Urinary bladder (tissue), 4 donors: Measurements from ENCODE around the gene ZACN. TPM values are rescaled to one million over a fixed set of nuclear protein-coding genes. Genes with fewer than 3 reads are reported as not detected.

Experiments
- DNase-seq: peaks from one replicate; pipeline ENCODE4 v3.0.0-alpha.2; 2015; ENCODE audit errors: extremely low spot score
- H3K27ac ChIP-seq: one replicate; pipeline ENCODE4 v1.5.1; 2013; ENCODE audit warnings: low read depth, mild to moderate bottlenecking, moderate library complexity
- H3K36me3 ChIP-seq: one replicate; pipeline ENCODE4 v1.6.1; 2013; ENCODE audit warnings: mild to moderate bottlenecking, moderate library complexity; ENCODE audit not compliant: insufficient read depth
- H3K4me1 ChIP-seq: one replicate; pipeline ENCODE4 v1.6.1; 2013; ENCODE audit warnings: mild to moderate bottlenecking, moderate library complexity; ENCODE audit not compliant: insufficient read depth
- H3K4me3 ChIP-seq: one replicate; pipeline ENCODE4 v1.5.1; 2013; ENCODE audit warnings: low read depth, low read length
- WGBS: extraction: QIAGEN DNeasy Blood & Tissue Kit; methylation state at CpG from one replicate; pipeline ENCODE4 v1.1.7; 2013; 5-methylcytosine and 5-hydroxymethylcytosine counted together
- polyA plus RNA-seq: library from polyadenylated mRNA; stranded (reverse); fragments of 200-250 nt; gene quantifications from one replicate; pipeline ENCODE4 v1.2.3, GENCODE V29; 2013
- total RNA-seq: library from RNA; depleted of rRNA; stranded (reverse); fragments of >200 nt; gene quantifications from one replicate; pipeline ENCODE4 v1.2.3, GENCODE V29; 2014
- donor health status: healthy with polysubstance abuse.
- donor health status: healthy.

The ZACN gene
- total and polyA plus RNA-seq, 2 donors, result 2.2 TPM; not detected in 1

DNA sequence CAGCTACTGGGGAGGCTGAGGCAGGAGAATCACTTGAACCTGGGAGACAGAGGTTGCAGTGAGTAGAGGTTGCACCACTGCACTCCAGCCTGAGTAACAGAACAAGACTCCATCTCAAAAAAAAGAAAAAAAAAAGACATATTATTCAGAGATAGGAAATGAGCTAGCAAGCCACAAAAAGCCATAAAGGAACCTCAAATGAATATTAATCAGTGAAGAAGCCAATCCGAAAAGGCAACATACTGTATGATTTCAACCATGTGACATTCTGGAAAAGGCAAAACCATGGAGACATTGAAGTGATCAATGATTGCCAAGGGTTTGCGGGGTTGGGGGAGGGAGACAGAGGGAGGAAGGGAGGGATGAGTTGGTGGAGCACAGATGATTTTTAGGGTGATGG lies 33.0 kb downstream of the ZACN start:
- 88% methylated on average over 2 of the region's 2 CpGs for WGBS

DNA sequence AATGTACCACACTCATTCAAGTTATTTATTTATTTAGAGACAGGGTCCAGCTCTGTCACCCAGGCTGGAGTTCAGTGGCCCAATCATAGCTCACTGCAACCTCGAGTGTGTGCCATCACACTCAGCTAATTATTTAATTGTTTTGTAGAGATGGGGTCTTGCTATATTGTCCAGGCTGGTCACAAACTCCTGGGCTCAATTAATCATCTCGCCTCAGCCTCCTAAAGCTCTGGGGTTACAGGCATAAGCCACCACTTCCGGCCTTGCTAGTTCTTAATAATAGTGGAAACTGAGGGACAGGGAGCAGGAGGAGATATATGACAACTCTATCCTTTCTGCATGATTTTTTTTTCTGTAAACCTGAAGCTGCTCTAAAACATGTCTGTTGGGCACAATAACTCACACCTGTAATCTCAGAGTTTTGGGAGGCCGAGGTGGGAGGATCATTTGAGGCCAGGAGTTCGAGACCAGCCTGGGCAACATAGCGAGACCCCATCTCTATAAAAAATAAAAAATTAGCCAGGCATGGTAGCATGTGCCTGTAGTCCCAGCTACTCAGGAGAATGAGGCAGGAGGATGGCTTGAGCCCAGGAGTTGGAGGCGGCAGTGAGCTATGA lies 36.3 kb downstream of the ZACN start:
- WGBS, result 89% methylated on average over 7 of the region's 7 CpGs
- H3K4me3 ChIP-seq, result no peak overlapping the region

More for the DNA sequence above, 33.0 kb downstream of the ZACN start:
- no peak overlapping the region for H3K27ac ChIP-seq
- no peak for DNase-seq
- H3K4me3 ChIP-seq, result no peak overlapping the region
- H3K4me1 ChIP-seq, result no peaks in the 10 kb centered on the region
- no peaks in the 10 kb centered on the region for H3K36me3 ChIP-seq

DNA sequence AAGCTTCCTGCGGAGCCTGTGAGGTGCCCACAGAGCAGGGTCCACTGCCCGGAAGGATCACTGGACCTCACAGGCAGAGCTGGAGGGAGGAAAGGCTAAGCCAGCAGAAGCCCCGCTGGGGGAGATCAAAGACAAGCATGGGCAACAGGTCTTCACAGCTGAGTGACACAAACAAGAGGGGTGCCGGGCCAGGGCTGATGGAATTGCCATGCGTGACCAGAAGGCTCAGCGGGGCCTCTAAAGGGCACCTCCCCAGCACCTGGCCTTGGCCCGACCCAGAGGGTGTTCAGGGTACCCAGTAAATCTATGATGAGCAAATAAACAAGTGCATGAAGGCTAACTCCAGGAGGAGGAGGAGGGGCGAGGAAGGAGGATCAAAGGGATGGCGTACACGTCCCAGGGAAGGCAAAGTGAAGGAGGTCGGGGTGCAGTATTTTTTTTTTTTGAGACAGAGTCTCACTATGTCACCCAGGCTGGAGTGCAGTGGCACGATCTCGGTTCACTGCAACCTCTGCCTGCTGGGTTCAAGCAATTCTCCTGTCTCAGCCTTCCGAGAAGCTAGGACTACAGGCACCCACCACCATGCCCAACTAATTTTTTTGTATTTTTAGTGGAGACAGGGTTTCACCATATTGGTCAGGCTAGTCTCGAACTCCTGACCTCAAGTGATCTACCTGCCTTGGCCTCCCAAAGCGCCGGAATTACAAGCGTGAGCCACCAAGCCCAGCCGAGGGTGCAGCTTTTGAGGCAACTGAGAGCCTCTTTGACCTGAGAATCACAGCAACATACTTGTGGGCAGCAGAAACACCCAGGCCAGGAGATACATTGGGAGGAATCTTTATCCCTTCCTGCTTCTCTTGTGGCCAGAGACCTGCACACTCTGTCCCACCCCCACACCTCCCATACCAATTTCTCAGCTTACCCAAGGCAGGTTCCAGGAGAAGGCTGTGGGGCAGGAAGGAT lies 40.7 kb downstream of the ZACN start:
- Histone ChIP-seq H3K27ac (no peak overlapping the region), H3K36me3 (no peaks in the 10 kb centered on the region), H3K4me3 (no peak overlapping the region), H3K4me1 (peaks cover 3% of the 10 kb centered on the region)
- WGBS, result 80% methylated on average over 19 of the region's 19 CpGs
- DNase-seq, result no peak

More for the DNA sequence above, 36.3 kb downstream of the ZACN start:
- H3K36me3 ChIP-seq, result no peaks in the 10 kb centered on the region
- DNase-seq, result no peak
- no peak overlapping the region for H3K27ac ChIP-seq
- no peaks in the 10 kb centered on the region for H3K4me1 ChIP-seq

DNA sequence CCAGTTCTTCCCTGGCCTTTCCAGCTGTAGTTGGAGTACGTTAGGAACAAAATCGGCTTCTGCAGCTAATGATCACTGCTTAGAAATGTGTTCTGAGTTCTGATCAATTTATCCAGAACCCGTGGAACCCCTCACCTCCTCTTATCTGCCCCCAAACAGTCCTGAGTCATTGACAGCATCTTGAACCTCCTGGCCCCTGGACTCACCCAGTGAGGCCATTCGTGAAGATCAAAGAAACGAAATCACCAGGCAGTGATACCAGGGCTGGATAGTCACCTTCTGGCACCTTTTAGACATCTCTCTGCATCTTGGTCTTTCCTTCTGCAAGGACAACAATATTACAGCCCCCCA lies 41.7 kb downstream of the ZACN start:
- 95% methylated on average over 5 of the region's 5 CpGs for WGBS
- Histone ChIP-seq H3K27ac (no peak overlapping the region), H3K4me1 (peaks cover 3% of the 10 kb centered on the region), H3K4me3 (no peak overlapping the region), H3K36me3 (no peaks in the 10 kb centered on the region)
- no peak for DNase-seq

DNA sequence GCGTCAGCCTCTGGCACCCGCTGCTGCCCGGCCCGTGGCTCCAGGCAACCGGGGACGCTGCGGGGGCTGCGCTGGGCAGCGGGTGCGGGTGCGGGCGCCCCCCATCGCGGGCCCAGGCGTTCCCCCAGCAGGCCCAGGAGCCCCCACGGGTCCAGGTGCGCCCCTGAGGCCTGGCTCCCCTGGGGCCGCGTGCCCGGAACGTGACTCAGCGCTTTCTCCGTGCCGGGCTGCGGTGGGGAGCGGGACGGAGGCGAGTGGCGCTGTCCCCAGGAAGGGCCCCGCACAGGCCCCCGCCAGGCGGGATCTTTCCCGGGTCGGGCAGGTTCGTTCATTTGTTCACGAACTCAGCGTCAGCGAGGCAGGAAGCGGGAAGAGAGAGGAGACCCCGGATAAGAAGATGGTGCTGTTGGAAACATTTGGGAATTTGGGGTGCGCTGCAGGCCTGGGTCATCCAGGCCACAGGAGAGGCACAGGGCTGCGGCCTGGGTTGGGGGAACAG lies 43.0 kb downstream of the ZACN start:
- 29% methylated on average over 42 of the region's 42 CpGs for WGBS
- Histone ChIP-seq H3K4me1 (peaks cover 3% of the 10 kb centered on the region), H3K4me3 (peak overlapping the region; percentile 30), H3K27ac (no peak overlapping the region), H3K36me3 (no peaks in the 10 kb centered on the region)
- DNase-seq, result no peak

DNA sequence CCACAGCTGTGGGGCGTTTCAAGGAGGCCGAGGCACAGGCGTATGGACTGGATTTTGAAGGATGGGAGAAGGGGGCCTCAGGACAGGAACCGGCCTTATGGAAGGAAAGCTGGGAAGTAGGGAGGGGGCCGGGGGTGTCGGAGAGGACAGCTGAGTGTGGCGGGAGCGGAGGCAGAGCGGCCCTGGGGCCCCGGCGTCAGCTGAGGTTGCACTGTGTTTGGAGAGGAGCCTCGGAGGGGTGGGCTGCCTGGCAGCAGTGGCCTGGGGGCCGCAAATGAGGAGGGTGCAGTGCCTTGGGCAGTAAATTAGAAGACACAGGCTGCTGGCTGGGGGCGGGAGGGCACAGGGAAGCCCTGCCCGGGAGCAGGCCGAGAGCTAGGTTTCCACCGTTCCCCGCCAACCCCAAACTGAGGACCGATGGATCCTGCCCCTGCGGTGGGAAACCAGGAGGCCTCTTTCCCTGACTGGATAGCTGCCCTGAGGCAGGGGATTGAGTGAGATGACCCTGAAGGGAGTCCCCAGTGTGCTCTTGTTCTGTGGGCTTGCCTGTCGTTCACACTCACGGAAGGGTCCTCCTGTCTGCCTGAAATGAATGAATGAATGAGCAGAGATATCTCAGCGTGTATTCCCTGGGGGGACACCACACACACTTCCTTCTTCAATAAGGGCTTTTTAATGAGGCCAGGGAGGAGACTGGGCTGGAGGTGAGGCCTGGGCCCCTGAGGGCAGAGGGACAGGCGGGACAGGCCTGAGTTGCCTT lies 43.6 kb downstream of the ZACN start:
- no peaks in the 10 kb centered on the region for H3K36me3 ChIP-seq
- 89% methylated on average over 24 of the region's 24 CpGs for WGBS
- DNase-seq, result no peak
- H3K4me1 ChIP-seq, result peaks cover 3% of the 10 kb centered on the region
- no peak overlapping the region for H3K27ac ChIP-seq
- H3K4me3 ChIP-seq, result no peak overlapping the region

DNA sequence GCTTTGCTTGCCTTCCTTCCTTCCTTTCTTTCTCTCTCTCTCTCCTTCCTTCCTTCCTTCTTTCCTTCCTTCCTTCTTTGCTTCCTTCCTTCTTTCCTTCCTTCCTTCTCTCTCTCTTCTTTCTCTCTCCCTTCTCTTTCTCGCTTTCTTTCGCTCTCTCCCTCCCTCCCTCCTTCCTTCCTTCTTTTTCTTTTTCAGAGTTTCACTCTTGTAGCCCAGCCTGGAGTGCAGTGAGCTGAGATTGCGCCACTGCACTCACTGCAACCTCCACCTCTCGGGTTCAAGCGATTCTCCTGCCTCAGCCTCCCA lies 44.2 kb downstream of the ZACN start:
- H3K27ac ChIP-seq, result no peak overlapping the region
- WGBS, result 84% methylated on average over 5 of the region's 5 CpGs
- H3K4me1 ChIP-seq, result peaks cover 3% of the 10 kb centered on the region
- H3K4me3 ChIP-seq, result no peak overlapping the region
- DNase-seq, result no peak
- H3K36me3 ChIP-seq, result no peaks in the 10 kb centered on the region

DNA sequence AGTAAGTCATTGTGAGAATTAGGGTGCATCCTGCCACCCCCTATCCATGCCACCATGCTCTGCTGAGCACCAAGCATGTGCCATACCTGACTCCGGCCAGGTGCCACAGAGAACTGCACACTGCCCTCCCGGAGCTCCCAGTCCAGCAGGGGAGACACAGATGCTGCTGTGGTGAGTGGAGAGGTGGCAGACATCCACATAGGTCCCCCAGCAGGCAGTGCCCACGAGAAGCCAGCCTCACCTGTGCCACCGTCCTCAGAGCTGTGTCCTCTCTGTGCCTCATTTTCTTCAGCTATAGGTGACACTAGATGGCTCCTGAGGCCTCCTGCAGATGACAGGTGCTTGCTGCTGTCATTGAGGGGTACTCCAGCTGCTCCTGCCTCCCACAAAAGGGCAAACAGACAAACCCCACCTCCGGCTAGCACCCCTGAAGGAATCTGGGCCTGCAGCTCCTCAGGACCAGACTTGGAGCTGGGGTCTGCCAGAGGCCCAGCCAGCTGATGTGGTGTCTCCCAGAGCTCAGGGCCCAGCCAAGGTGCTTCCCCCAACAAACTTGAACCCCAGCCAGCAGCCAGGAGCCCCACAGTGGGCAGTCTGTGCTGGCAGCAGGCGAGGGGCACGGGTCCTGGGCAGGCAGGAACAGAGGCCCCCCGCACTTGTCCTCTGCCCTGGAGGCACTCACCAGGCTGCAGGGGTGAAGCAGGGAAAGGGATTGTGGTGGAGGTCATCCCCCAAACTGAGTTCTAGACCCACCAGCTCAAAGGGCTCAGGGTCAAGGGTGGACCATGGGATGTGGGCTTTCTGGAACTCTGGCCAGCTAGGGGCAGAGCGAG lies 45.0 kb downstream of the ZACN start:
- Histone ChIP-seq H3K36me3 (no peaks in the 10 kb centered on the region), H3K4me1 (peaks cover 3% of the 10 kb centered on the region), H3K27ac (no peak overlapping the region), H3K4me3 (no peak overlapping the region)
- 80% methylated on average over 9 of the region's 9 CpGs for WGBS
- no peak for DNase-seq

DNA sequence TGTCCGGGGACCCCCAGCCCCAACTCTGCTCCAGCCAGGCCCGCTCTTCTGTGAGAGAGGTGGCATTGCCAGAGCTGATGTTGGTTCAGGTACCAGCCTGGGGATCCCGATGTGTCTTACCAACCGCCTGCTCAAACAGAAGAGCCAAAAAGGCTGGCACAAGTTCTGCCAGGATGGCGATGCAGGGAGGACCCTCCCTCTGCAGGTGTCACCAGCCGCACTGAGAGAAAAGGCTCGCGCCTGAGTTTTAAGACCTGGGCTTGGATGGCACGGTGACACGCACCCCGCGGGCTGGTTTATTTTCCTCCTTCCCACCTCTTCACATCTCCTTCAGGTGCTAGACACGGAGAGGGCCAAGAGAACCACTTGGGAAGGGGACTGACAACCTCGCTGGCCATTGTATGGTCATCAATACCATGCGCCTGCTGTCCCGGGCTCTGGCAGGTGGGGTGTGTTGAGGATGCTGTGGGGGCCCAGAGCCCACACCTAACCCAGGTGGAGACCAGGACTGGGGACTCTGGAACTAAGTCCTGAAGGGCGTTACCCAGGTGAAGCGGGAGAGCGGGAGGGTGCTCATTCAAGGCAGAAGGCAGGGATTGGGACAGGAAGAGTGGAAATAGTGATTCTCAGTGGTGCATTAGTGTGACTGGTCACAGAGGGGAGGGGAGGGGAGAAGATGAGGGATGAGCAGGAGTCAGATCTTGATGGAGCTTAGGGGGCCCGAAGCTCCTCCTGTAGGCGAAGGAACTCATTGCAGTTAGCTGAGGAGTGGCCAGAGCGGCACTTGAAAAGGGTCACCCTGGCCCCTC lies 45.8 kb downstream of the ZACN start:
- H3K4me3 ChIP-seq, result no peak overlapping the region
- DNase-seq, result no peak

DNA sequence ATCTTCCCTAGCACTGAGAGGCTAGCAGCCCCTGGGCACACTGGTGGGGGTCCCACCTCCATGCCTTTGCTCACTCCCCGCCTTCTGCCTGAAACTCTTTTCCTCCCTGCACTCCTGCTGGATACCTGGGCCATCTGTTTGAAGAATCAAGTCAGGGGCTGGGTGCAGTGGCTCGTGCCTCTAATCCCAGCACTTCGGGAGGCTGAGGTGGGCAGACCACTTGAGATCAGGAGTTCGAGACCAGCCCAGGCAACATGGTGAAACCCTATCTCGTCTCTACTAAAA lies 46.4 kb downstream of the ZACN start:
- H3K27ac ChIP-seq, result no peak overlapping the region
- H3K36me3 ChIP-seq, result no peaks in the 10 kb centered on the region
- H3K4me3 ChIP-seq, result no peak overlapping the region
- 89% methylated on average over 5 of the region's 5 CpGs for WGBS
- no peak for DNase-seq
- peaks cover 3% of the 10 kb centered on the region for H3K4me1 ChIP-seq

More for the DNA sequence above, 45.8 kb downstream of the ZACN start:
- Histone ChIP-seq H3K36me3 (no peaks in the 10 kb centered on the region), H3K4me1 (peaks cover 3% of the 10 kb centered on the region), H3K27ac (no peak overlapping the region)
- 89% methylated on average over 22 of the region's 22 CpGs for WGBS

DNA sequence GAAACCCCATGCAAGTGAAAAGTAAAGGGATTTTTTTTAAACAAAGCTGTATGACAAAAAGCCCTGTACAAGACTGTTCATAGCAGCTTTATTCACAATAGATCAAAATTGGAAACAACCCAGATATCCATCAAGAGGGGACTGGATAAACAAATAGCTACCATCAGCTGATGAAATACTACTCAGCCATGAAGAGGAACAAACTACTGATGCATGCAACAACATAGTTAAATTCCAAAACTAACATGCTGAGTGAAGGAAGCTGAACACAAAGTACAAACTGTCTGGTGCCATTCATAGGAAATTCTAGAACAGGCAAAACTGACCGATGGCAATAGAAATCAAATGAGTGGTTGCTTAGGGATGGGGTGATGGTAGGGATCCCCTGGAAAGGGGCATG lies 46.9 kb downstream of the ZACN start:
- DNase-seq, result no peak
- Histone ChIP-seq H3K27ac (no peak overlapping the region), H3K4me1 (peaks cover 3% of the 10 kb centered on the region), H3K4me3 (no peak overlapping the region), H3K36me3 (no peaks in the 10 kb centered on the region)
- 97% methylated on average over 1 of the region's 1 CpG for WGBS

DNA sequence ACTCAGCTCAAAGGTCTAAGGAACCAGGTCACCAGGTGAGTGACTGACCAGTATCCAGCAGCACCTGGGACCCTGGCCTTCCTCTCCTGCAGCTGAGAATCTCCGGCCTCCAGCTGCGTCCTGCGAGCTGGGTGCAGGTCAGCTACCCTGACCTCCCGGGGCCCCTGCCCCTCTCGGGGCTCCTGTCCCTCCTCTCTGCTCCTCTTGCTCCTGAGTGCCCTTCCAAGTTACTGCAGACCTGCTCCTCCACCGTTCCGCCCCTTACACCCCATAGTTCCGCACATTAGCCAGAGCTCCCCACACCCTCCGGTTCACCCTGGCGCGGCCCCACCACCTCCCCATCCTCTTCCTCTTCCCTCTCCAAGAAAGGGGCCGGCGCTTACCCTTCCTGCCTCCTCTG lies 51.5 kb downstream of the ZACN start:
- Histone ChIP-seq H3K36me3 (no peaks in the 10 kb centered on the region), H3K4me1 (no peaks in the 10 kb centered on the region), H3K4me3 (no peak overlapping the region), H3K27ac (no peak overlapping the region)
- no peak for DNase-seq
- WGBS, result 41% methylated on average over 13 of the region's 13 CpGs
